CD4-positive, alpha-beta T cell treated with Interleukin-4 for 1 hour (primary cell): ENCODE results near the gene ISOC2.
A peak's percentile ranks its signal among the peaks of the same experiment; 100 is the strongest.

Experiments used
- DNase-seq, 2 donors: peaks; one replicate each; pipeline ENCODE4 v3.0.0-alpha.2; 2020 to 2022

The ISOC2 gene

DNA sequence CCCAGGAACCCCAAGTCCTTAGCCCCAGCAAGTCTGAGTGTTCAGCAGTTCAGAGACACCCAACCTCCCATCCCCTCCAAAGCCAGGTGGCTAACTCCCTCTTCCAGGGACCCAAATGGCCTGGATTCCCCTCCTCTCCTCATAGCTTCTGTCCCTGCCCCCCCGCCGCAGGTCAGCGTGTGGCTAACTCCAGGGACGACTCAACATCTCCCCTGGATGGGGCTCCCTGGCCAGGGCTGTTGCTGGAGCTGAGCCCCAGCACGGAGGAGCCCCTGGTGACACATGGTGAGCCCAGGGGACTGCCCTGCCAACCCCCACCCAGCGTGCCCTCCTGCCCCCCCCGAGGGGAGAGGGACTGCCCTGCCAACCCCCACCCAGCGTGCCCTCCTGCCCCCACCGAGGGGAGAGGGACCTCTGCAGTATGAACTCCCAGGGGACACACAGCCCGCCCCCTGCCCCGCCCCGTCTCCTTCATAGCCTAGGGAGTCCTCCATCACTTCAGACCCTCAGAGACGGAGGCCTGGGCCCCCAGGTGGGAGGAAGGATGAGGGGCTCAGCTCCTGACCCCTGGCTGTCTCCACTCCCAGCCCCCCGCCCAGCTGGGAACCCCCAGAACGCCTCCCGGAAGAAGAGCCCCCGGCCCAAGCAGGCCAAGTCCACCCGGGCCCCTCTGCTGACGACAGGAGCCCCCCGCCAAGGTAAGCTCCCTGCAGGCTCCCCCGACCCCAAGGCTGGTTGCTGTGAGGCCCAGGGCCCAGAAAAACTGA is 28.5 kb upstream of the ISOC2 start:
- DNase-seq: no peak

GRCh38 chr19:55488986-55489710 is 27.7 kb upstream of the ISOC2 start:
- DNase-seq: no peak

GRCh38 chr19:55487924-55488687 is 26.7 kb upstream of the ISOC2 start, which contains the start of gene SSC5D:
TSS of gene SSC5D (plus strand) at chr19:55488436. CDS start at chr19:55488590, 154 bp downstream.
- DNase-seq: no peak

GRCh38 chr19:55486971-55487923 is 25.8 kb upstream of the ISOC2 start:
- DNase-seq: no peak

- DNase-seq: no peak
These were observed 24.9 kb upstream of the ISOC2 start for GRCh38 chr19:55486043-55486970.

DNA sequence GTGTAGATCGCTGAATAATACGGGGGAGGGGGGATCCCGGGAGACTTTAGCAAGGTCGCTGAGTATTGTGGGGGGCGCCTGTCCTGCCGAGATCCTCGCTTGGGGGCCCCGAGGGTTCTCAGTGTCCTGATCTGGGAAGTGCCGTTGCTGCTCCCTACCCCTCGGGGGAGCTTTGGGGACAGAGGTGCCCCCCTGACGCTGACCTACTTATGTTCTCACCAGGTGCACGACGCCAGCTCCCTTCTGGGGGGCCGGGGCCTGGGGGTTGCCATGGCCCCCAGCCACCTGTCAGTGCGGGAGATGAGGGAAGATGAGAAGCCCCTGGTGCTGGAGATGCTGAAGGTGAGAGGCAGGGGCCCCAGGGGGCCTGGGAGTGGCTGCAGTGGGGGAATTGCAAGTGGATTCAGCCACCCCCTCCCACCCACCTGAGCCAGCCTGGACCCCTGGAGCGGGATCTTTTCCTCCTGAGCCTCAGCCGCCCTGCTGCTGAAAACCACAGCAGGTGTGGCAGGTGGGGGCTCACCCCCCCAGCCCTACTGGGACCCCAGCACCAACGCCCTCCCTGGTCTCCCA is 24.1 kb upstream of the ISOC2 start:
- DNase-seq: no peak

- DNase-seq: peak; percentile 72 to 73
These were observed 23.4 kb upstream of the ISOC2 start, which contains the start of gene NAT14 for GRCh38 chr19:55484593-55485438. TSS of gene NAT14 (plus strand) at chr19:55485188. CDS start at chr19:55485709, 521 bp downstream.

GRCh38 chr19:55483706-55484592 is 22.5 kb upstream of the ISOC2 start:
- DNase-seq: no peak

- DNase-seq: no peak
These were observed 21.7 kb upstream of the ISOC2 start for GRCh38 chr19:55482967-55483705.

GRCh38 chr19:55482156-55482961 is 20.9 kb upstream of the ISOC2 start:
- no peak for DNase-seq

GRCh38 chr19:55481794-55482155 is 20.3 kb upstream of the ISOC2 start:
- DNase-seq: no peak

DNA sequence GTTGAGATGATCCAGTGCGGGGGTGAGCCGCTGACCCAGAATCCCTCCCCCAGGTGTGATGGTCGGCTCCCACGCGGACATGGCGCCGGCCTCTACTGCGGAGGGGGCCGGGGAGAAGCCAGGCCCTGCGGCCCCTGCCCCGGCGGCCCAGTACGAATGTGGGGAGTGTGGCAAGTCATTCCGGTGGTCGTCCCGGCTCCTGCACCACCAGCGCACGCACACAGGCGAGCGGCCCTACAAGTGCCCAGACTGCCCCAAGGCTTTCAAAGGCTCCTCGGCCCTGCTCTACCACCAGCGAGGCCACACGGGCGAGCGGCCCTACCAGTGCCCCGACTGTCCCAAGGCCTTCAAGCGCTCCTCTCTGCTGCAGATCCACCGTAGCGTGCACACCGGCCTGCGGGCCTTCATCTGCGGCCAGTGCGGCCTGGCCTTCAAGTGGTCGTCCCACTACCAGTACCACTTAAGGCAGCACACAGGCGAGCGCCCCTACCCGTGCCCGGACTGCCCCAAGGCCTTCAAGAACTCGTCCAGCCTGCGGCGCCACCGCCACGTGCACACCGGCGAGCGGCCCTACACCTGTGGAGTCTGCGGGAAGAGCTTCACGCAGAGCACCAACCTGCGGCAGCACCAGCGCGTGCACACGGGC is 19.8 kb upstream of the ISOC2 start:
- no peak for DNase-seq

GRCh38 chr19:55479451-55480230 is 18.2 kb upstream of the ISOC2 start:
- DNase-seq: no peak

DNA sequence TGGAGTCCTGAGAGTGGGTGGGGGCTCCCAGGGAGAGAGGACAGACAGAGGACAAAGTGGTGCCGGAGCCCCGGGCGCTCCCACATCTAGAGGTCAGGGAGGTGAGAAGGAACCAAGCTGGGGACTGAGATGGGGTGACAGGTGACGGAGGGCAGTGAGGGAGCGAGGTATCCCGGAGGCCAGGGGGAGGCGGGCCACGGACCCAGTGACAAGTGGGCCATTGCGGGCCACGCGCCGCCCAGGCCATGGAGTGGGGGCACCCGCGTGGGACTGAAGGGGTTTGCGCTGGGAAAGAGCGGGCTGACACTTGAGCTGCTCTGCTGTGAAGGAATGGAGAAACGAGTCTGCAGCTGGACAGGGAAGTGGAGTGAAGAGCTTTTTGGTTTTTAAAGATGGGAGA is 17.6 kb upstream of the ISOC2 start:
- no peak for DNase-seq

DNA sequence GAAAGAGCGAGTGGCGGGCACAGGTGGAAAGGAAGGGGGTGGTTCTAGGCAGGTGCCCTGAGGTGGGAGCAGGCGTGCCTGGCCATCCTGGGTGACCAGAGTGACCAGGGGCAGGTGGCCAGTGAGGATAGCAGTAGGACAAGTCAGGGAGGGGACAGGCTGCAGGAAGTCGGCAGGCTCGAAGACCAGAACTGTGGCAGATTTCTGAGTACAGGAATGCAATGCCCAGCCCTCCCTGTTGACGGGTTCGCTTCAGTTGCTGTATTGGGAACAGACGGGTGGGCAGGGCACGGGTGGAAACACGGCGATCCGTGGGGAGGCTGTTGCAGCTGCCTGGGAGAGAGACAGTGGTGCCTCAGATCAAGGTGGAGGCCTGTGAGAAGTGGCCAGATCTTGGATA is 16.9 kb upstream of the ISOC2 start:
- DNase-seq: no peak

GRCh38 chr19:55477905-55478304 is 16.5 kb upstream of the ISOC2 start:
- no peak for DNase-seq
